ENCODE results near the gene ALG12.

DNA sequence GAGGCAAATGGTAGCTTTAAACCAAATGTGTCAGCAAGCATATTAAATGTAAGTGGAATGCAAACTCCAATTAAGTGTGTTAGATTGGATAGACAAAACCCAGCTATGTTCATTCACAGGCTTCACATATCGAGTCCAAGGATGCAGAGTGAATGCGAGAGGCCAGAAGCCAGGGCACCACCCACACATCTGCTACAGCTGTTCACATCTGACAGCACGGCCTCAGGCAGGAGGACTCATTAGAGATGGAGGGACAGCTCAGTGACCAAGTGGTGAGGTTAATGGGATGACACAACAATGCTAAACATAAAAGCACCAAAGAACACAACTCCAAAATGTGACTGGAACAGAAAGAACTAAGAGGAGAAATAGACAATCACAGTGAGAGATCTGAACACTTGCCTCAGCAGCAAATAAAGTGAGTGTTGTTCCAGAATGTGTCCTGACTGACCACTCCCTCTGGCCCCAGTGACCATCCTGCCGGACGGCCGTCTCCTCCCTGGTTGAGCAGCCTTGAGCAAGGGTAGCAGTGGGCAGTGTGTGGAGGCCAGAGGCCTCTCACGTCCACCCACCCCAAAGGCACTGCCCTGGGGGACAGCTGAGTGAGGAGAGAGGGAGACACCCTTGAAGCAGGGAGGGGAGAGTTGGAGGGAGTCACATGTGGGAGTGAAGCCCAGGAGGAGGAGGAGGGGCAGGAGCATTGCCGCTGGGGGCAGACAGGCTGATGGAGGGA lies 23.8 kb downstream of the ALG12 start:
- TF ChIP-seq, protein P1, sequence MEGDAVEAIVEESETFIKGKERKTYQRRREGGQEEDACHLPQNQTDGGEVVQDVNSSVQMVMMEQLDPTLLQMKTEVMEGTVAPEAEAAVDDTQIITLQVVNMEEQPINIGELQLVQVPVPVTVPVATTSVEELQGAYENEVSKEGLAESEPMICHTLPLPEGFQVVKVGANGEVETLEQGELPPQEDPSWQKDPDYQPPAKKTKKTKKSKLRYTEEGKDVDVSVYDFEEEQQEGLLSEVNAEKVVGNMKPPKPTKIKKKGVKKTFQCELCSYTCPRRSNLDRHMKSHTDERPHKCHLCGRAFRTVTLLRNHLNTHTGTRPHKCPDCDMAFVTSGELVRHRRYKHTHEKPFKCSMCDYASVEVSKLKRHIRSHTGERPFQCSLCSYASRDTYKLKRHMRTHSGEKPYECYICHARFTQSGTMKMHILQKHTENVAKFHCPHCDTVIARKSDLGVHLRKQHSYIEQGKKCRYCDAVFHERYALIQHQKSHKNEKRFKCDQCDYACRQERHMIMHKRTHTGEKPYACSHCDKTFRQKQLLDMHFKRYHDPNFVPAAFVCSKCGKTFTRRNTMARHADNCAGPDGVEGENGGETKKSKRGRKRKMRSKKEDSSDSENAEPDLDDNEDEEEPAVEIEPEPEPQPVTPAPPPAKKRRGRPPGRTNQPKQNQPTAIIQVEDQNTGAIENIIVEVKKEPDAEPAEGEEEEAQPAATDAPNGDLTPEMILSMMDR (conservative IDR thresholded peaks at IDR 0.05; ENCODE audit: low read depth, low read length), result no peak
- TF ChIP-seq EZH2 (IDR thresholded peaks at IDR 0.05; ENCODE audit: borderline replicate concordance, low read depth, low read length, poor library complexity, severe bottlenecking), result no peak
